Measurements from ENCODE around the gene VSNL1.

VSNL1 gene

DNA sequence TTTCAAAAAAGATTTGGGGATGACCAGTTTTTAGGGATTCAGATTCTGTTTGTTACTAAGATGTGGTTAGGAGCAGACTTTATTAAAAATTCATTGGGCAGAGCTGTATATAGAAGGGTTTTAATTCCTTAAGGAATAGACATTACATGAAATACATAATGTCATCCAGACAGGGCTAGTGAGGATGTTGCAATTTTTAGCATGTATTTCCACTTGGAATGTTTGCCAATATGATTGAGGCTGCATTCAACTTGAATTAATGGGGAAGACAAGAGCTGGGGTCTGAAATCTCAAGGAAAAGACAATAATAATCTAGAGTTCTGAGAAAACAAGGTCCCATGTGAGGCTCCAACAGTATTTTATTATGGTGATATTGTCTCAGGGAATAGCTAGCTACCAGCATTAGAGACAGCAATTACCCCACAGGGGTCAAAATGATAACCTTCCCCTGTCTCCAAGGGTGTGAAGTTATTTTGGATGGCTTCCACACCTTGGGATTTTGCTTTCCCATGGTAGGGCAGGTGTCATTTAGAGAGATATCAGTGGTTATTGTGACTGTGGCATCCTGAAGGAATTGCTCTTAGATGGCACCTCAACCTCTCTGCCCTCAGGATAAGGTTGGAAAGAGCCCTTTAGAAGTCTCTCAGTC is 60.2 kb downstream of the VSNL1 start:
- H3K27ac ChIP-seq: peak overlapping the region in 1 of 21 experiments; percentile 43
- no peak overlapping the region for H3K4me3 ChIP-seq

GRCh38 chr2:17604050-17604449 is 63.6 kb downstream of the VSNL1 start:
- peak overlapping the region in 3 of 21 experiments; percentile 1 to 18 (median 8) for H3K27ac ChIP-seq
- H3K4me3 ChIP-seq: no peak overlapping the region

DNA sequence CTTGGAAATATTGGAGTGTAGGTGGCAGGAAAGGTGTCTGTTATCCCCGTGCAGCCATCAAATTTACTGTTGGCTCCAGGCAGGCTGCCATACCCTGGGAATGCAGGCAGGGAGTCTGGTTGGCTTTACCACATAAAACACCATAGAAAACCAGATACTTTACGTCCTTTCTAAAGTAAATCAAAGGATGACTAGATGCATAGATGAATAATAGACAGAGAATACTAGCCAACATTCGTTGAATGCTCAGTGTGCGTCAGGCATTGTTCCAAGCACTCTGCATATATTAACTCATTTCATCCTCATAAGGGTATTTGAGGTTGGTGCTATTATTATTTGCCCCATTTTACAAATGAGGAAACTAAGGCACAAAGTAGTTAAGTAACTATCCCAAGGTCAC is 65.2 kb downstream of the VSNL1 start:
- no peak overlapping the region for H3K27ac ChIP-seq
- H3K4me3 ChIP-seq: no peak overlapping the region

GRCh38 chr2:17606851-17607250 is 66.4 kb downstream of the VSNL1 start:
- no peak overlapping the region for H3K4me3 ChIP-seq

GRCh38 chr2:17607379-17607778 is 66.9 kb downstream of the VSNL1 start:
- no peak overlapping the region for H3K4me3 ChIP-seq
- no peak overlapping the region for H3K27ac ChIP-seq

More at GRCh38 chr2:17606851-17607250, 66.4 kb downstream of the VSNL1 start:
- no peak overlapping the region for H3K27ac ChIP-seq

DNA sequence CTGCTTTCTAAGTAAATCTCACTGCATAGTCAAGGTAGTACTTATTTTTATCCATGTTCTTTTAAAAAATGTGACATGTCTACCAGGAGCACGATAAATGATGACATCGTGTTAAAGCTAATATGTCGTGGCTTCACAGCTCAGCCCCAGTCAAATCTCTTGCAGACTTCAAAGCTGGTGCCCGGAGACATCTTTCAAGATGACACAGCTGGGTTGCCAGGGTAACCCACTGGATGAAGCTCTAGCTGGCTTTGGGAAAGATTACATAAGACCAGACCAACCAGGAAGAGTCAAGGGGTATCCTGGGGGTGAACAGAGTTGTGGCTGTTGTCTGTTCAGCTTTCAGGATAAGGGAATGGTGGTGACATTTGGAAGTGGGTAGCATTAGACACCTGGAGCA is 67.8 kb downstream of the VSNL1 start:
- Histone ChIP-seq H3K27ac (no peak overlapping the region), H3K4me3 (no peak overlapping the region)

DNA sequence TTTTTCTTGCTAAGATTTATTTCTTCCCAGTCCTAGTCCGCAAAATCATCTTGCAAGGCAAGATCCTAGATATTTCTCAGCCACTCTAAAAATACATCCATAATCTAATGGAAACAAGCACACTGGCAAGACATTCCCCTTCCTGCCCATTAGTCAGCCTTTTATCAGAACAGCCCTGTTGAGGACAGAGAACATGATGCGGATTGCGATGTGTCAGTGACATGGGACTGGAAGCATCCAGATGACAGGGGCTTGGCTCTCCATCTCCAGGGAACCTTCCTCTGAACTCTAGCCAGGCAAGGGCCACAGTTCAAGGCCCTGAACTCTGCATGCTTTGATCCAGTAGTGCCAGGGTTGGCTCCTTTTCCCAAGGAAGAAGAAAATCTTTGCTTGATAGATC is 70.0 kb downstream of the VSNL1 start:
- no peak overlapping the region for H3K27ac ChIP-seq
- H3K4me3 ChIP-seq: no peak overlapping the region

- Histone ChIP-seq H3K4me3 (no peak overlapping the region), H3K27ac (no peak overlapping the region)
These were observed 70.5 kb downstream of the VSNL1 start for GRCh38 chr2:17611036-17611435.

- H3K4me3 ChIP-seq: no peak overlapping the region
- H3K27ac ChIP-seq: peak overlapping the region in 10 of 21 experiments; percentile 0 to 59 (median 27)
These were observed 73.9 kb downstream of the VSNL1 start for GRCh38 chr2:17614174-17614930.

DNA sequence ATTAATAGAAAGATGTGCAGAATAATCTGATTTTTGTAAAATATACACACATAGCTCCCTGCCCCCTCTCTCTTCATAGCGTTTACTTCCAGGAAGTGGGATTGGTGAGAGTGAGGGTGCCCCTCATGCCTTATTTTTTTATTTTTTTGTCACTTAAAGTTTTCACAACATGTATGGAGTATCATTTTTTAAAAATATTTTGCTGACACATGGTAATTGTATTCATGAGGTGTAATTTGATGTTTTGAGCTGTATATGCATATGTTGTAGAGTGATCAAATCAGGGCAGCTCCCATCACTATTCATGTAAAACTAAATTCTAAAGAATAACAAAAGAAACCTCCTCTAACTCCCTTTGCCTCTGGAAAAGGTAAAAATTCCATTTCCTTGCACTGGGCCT is 74.7 kb downstream of the VSNL1 start:
- no peak overlapping the region for H3K4me3 ChIP-seq

DNA sequence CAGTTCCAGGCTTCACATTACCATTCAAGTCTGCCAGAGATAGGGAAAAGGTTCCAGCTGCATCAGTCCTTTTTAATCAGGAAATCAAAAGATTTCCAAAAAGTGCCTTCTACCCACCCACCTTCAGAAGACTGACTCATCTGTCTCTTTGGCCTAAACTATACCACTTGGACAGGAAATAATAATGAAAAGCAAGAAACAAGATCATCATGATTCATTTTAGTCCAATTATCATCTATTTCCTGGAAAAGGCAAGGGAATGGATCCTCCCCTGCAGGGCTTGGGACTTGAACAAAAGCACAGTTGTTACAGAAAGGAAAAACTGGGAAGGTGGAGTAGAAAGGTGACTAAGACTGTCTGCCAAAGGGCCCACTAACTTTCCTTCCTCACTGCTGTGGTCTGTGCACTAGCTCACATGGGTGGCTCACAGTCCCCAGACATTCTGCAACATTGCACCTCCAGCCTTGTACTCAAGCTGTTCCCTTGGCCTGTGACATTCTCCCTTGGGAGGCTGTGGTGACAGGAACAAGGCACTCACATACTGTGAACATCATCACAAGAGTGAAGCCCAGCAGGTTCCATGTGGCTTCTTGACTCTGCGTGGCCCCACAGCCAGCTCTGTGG is 75.3 kb downstream of the VSNL1 start:
- H3K4me3 ChIP-seq: no peak overlapping the region
- peak overlapping the region in 17 of 21 experiments; percentile 2 to 72 (median 38) for H3K27ac ChIP-seq

More for the DNA sequence above, 74.7 kb downstream of the VSNL1 start:
- H3K27ac ChIP-seq: peak overlapping the region in 11 of 21 experiments; percentile 2 to 72 (median 26)

GRCh38 chr2:17616405-17616804 is 75.9 kb downstream of the VSNL1 start:
- no peak overlapping the region for H3K4me3 ChIP-seq
- H3K27ac ChIP-seq: peak overlapping the region in 15 of 21 experiments; percentile 2 to 72 (median 39)

- Histone ChIP-seq H3K27ac (peak overlapping the region in 1 of 21 experiments; percentile 39), H3K4me3 (no peak overlapping the region)
These were observed 77.0 kb downstream of the VSNL1 start for GRCh38 chr2:17617516-17617915.

- H3K4me3 ChIP-seq: no peak overlapping the region
These were observed 77.5 kb downstream of the VSNL1 start for GRCh38 chr2:17617955-17618354.

GRCh38 chr2:17620280-17620679 is 79.8 kb downstream of the VSNL1 start:
- H3K27ac ChIP-seq: peak overlapping the region in 19 of 21 experiments; percentile 1 to 80 (median 60)
- no peak overlapping the region for H3K4me3 ChIP-seq

More at GRCh38 chr2:17617955-17618354, 77.5 kb downstream of the VSNL1 start:
- peak overlapping the region in 2 of 21 experiments; percentile 18 to 57 for H3K27ac ChIP-seq

DNA sequence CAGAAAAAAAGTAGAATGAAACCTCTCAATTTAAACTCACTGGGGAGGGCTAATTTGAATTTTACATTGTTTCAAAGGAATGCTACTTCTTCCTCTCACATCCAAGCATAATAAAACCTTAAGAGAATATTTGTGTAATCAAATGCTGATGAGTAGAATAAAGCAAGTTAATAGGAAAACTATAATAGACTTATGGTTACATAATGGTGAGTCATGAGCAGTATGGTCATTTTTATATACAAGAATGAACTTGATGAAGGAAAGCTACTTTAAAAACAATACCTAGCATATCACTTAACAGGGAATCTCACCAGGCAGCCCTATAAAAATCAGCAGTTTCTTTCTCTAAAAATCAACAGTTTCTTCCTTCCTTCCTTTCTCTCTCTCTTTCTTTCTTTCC is 80.3 kb downstream of the VSNL1 start:
- Histone ChIP-seq H3K27ac (peak overlapping the region in 18 of 21 experiments; percentile 4 to 80 (median 64)), H3K4me3 (no peak overlapping the region)

- H3K27ac ChIP-seq: peak overlapping the region in 17 of 21 experiments; percentile 32 to 80 (median 65)
- no peak overlapping the region for H3K4me3 ChIP-seq
These were observed 81.3 kb downstream of the VSNL1 start for GRCh38 chr2:17621781-17622180.

DNA sequence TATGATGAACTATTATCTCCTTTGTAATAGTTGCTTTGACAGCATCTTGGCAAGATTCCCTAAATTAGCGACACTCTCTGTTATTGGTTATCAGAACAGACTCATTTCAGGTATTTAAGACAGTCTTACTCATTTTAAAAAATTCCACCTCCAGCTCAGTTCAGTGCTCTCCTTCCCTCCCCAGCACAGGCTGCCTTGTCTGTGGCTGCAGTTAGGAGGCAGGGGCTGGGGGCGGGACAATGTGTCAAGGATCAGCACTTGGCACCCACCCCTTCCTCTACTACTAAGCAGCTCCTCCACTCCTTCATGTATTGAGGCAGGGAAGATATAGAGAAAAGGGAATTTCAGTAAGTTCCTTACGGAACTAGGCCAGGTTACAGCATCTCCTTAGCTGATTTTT is 85.0 kb downstream of the VSNL1 start:
- Histone ChIP-seq H3K4me3 (no peak overlapping the region), H3K27ac (no peak overlapping the region)

- Histone ChIP-seq H3K27ac (peak overlapping the region in 2 of 21 experiments; percentile 11 to 30), H3K4me3 (no peak overlapping the region)
These were observed 86.5 kb downstream of the VSNL1 start for GRCh38 chr2:17626986-17627385.

DNA sequence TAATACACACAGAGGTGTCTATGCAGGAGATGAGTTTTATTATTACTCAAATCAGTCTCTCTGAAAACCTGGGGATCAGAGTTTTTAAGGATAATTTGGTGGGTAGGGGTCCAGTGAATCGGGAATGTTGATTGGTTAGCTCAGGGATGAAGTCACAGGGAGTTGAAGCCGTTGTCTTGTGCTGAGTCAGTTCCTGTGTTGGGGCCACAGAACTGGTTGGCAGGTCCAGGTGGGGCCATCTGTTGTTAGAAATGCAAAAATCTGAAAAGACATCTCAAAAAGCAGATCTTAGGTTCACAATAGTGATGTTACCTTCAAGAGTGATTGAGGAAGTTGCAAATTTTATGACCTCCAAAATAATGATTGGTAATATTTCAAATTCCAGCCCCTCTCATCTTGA is 86.9 kb downstream of the VSNL1 start:
- Histone ChIP-seq H3K27ac (peak overlapping the region in 1 of 21 experiments; percentile 11), H3K4me3 (no peak overlapping the region)
